Stimulated activated CD4-positive, alpha-beta T cell treated with anti-CD3 and anti-CD28 coated beads, Interleukin-4, amount 100 ng/mL, for 24 hours (primary cell): ENCODE measurements around the gene STC2.
A peak's percentile ranks its signal among the peaks of the same experiment; 100 is the strongest.
"Not testable (repeated sequence)": the region's sequence is repeated elsewhere in the genome, so short reads cannot be mapped to it uniquely, and the experiment has no call there.

Source experiments
- DNase-seq: peaks from one replicate; pipeline ENCODE4 v3.0.0-alpha.2; 2020

The STC2 gene, protein sequence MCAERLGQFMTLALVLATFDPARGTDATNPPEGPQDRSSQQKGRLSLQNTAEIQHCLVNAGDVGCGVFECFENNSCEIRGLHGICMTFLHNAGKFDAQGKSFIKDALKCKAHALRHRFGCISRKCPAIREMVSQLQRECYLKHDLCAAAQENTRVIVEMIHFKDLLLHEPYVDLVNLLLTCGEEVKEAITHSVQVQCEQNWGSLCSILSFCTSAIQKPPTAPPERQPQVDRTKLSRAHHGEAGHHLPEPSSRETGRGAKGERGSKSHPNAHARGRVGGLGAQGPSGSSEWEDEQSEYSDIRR

DNA sequence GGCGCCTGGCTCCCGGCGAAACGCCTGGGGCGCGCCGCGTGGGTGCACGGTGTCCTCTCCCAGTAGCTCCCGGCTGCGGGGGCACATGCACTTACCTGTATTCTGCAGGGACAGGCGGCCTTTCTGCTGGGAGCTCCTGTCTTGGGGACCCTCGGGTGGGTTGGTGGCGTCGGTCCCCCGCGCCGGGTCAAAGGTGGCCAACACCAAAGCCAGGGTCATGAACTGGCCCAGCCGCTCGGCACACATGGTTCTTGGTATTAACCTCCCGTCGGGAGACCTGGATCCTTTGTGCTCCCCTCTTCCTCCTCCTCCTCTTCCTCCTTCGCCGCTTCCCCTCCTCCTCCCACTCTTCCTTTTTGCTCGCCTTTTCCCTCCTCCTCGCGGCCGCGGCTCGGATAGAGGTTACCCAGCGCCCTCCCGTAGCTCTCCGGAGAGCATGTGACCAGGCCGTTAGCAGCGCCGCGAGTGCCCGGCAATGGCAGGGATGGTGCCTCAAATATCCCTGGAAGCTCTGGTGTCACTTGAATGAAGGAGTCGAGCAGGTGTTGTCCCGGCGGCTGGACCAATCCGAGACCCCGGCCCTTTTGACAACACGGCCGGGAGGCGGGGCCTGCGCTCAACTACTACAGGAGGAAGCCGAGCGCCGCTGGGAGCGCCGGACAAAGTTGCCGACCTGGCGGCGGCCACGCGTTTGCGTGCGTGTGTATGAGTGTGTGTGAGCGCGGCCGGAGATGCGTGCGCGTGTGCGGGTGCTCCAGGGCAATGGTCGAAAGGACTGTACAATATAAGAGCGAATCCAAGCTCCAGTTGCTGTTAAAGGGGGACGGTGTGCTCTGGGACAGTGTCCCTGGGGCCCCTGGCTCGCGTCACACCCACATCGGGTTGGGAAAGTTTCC lies at the start of gene STC2:
Gene STC2 (minus strand): TSS at position 467 of the 896 bp plus-strand sequence. CDS start 221 bp downstream, at position 246.
- DNase-seq = peak; percentile 46

DNA sequence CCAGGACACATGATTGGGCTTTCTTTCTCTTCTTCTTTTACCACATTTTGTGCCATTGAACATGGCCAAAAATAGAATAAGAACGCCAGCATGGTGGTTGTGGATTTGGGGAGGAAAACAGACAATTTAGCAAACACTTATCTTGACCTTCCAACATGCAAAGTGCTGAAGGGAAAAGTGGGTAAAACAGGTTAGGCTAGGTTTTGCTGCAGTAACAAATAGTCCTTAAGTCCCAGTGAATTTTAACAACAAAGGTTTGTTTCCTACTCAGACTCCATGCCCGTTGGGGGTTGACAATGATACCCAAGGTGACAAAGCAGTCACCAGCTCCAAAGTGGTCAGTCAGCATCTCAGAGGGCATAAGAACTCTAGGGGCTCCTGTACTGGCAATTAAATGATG lies 43.2 kb upstream of the STC2 start:
- no peak for DNase-seq

DNA sequence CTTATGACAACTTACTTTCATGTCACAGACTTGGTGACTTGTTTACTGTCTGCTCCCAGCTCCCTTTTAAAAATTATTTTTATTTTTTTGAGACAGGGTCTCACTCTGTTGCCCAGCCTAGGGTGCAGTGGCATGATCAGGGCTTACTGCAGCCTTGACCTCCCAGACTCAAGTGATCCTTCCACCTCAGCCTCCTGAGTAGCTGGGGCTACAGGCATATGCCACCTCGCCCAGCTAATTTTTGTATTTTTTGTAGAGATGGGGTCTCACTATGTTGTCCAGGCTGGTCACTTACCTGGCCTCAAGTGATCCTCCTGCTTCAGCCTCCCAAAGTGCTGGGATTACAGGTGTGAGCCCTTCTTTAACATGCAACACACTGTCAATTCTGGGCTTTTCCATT lies 35.2 kb upstream of the STC2 start:
- not testable (repeated sequence) for DNase-seq

DNA sequence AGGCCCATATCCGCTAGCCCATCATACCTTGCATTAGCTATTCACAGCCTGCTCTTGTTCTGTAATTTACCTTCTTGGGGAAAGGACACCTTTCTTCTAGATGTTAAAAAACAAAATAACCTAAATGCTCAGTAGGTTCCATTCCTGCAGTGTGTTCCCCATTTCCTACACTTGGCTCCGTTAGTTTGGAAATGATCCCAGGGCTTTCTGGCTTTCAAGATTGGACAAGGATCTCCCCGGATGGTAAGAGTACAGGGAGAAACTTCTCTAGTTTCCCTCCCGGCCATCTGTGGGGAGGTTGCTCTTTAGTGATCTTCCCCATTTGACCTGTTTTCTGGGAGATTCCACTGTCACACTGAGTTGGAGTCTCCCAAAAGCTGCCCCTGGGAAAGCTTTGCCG lies 27.3 kb upstream of the STC2 start:
- no peak for DNase-seq

DNA sequence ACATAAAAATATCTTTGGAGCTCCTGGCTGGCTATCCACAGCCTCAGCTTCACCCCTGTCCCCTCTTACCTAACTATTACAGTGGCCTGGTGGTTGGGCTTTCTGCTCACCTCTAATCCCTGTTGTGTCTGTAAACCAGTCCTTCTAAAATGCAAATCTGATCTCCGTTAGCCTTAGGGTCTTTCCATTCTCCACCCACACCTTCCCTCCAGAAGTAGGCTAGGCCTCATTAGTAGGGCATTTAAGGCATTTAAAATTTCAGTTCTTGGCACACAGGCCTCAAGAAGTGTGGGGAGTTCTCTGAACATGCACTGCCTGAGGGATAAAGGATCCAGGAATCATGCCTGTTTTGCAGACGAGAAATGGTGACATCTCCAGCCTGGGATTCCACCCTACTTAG lies 26.4 kb upstream of the STC2 start:
- DNase-seq = no peak

DNA sequence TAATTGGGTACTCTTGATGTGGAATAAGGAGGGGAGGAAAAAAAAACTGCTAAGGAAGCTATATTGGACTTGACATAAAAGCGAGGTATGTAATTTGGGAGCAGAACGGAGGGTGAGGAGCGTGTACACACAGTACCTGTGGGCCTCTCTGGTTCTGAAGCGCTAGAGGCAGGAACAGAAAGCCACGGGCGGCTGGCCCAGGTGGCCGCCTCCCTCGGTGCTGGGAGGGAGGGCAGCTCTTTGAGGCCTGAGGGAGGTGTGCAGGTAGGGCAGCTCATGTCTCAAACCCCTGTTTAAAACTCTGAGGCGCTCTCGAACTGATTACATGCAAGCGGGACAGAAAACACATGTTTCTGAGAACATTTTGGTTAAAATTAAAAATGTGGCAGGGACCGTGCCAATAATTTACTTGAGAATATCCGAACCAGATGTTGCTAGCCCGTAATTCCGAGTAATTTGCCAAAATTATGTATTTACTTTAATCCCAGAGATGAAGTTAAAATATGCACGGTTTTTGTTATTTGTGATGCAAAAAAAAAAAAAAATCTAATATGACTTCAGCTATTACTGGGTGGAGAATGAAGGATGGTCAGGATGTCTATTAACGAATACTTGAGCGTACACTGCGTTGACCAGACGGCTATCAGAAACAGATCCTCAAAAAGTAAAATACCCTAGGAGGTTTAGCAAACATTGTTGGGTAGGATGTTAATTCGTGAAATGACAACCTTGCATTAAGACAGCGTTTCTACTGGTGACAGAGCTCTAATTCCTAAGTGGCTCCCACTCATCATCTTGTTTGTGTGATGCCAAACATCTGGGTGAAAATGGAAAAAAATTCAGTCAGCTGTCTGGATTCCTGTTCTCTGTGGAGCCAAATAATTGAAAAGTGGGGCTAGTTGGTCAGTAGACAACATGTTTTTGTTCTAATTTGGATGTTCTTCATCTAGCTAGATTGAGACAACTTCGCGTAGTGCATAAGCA lies 24.4 kb upstream of the STC2 start:
- no peak for DNase-seq

DNA sequence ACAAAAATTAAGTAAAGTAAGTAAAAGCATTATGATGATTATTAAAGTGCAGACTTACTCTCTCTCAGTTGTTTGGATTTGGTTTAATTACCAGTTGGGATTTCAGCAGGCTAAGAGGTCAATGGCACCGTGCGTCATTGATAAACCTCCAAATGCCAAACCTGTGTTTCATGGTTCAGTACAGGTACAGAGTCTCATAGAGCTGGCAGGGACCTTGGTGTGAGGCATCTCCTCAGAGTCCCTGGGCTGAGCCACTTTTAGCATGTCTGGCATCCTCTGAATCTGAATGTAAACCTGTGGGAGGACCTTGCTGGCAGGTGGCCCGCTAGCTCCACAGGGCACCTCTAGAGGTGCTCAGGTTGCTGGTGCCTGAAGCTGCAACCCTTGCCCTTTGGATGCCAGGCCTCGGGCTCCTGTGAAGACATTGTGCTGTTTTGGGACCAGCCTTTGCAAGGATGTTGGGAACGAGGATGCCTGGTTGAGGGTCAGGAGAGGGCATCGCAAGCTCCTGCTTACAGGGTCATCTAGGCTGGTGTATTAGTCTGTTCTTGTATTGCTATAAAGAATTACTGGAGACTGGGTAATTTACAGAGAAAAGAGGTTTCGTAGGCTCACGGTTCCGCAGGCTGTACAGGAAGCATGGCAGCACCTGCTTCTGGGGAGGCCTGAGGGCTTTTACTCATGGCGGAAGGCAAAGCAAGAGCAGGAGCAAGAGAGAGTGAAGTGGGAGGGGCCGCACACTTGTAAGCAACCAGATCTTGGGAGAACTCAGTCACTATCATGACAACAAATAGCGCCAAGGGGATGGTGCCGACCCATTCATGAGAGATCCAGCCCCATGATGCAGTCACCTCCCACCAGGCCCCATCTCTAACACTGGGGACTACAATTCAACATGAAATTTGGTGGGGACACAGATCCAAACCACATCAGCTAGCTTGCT lies 14.9 kb upstream of the STC2 start:
- no peak for DNase-seq

DNA sequence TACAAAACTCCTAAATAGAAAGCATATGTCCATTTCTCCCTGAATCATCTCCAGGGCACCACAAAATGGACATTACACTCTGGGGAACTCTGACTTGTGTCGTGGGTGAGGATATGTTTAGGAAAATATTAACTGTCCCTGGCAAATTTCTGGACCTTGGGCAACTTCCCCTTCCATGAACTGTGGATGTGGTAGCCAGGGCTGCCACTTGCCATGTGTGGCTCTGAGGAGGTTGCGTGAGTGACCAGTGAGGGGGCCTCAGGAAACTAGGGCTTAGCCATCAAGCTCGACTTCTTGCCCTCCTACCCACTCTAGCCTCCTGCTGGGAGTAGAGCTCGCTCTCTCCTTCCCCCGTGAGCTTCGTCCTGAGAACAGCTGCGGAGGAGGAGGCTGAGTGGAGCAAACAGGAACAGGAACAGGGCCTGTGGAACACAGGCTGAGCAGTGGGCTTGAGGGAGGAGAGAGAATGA lies 13.8 kb upstream of the STC2 start:
- no peak for DNase-seq

DNA sequence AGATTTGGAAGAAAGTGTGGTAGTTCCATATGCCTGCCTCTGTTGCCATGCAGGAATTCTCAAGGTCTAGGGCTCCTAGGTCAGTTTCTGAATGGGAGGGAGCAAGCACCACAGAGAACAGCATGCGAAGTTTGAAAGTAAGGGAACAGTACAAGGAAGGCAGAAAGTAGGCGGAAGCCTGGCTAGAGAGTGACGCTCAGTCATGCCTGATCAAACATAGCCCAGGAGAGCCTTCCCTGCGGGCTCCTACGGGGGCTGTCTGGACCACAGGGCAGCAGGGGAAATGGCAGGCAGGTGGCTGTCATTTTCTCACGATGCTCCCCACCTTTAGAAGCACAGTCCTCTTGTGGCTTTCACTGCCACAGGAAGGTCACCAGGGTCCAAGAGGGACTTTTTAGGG lies 12.8 kb upstream of the STC2 start:
- DNase-seq = no peak

DNA sequence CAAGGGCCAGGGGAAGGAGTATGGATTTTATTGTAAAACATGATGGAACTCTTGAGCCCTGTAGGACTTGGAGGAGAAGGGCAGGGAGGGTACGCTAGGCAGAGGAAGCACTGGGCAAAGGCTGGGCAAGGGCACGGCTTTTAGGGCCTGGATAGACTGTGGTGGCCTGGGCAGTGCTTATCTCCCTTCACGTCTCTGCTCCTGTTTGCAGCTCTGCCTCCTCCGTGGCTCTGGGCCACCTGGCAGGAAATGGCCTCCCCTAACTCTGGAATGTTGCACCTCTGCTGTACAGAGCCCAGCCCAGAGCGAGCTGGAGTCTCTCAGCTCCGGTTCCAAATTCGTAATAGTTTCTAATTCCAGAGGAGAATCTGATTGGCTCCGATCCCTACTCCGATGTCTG lies 12.2 kb upstream of the STC2 start:
- DNase-seq = no peak

DNA sequence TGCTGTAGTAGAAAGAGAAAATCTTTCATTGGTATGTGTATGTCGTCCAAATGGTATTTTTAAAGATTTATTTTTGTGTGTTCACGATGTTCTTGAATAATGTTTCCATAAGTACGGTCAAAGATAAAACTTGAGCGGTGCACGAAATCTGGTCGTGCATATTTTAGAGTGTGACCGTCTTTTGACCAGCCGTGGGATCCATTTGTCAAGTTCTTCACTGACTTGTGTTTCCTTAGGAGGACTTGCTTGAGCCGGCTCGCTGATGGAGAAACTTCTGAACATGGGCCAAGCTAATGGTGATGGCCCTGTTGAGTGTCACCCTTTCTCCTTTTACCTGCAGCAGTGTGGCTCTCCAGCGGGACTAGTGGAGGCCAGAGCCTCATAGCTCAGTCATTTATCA lies 11.1 kb upstream of the STC2 start:
- no peak for DNase-seq

DNA sequence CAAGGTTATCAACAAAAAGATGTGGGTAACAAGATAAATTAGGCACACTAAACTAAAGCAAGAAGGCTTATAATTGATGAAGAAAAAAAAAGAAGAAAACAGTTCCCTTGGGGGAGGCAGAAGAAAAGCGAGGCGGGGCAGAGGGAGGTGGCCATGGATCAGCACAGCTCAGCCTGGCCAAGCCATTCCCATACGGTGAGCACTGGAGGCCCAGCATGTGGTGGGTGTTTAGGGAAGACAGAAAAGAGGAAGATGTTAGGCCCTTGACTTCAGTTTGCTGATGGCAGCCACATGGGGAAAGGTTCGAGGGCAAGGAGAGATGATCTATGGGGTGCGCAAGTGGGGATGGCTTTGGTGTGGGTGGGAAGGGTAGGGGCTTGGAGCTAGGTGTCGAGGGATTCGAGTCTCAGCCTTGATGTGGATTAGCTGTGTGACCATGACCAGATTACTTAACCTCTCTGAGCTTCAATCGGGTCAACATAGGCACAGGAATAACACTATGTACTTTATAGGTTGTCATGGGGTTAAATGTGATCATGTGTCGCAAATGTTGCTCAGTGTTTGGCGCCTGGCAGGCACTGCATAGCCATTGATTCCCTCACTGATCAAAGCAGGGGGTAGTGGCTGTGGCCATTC lies 10.3 kb upstream of the STC2 start:
- DNase-seq = no peak

DNA sequence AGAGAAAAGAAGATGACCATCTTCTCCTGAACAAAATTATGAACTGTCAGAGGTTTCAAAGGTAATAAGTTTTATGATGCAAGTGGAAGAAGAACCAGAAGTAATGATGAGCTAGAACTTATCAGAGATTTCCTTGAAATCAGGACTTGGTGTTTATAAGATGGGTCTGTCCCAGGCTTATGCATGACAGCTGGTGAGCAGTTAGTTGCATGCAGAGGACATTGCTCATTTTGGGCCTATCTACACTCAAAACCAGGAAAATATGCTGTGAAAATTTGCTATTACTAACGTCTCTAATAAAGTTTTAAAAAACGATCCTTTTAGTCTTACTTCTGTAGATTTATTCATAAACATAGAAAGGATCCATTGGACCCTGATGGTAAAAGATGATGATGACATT lies 6.6 kb upstream of the STC2 start:
- DNase-seq = no peak

DNA sequence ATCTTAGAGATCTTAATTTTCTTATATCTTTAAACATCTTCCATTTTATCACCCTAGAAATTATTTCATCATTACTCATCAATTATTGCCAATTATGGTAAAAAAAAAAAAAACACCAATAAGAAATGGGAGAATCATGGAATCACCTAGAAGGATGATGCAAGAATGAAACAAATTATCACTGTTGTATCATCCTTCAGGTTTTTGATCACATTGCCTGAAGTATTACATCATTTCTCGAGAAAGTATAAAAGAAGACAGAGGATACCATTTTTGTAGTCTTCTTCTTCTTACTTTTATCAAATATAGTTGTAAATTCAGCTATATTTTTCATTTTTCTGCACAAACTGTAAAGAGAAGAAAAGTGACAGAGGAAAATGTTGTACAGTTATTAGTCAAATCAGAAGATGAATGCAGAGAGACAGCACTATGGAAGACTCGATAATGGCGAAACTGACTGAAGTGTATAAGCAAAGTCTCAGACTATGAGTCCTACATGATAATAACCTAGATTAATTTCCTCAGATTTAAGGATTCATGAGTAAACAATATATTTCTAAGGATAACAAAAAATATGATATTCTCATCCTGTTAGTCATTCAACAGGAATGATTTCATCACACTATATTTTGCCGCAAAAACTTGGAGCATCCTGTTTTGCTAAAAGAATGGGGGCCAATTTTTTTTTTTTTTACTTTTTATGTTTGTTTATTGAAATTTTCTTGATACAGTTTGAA lies 5.9 kb upstream of the STC2 start:
- no peak for DNase-seq

DNA sequence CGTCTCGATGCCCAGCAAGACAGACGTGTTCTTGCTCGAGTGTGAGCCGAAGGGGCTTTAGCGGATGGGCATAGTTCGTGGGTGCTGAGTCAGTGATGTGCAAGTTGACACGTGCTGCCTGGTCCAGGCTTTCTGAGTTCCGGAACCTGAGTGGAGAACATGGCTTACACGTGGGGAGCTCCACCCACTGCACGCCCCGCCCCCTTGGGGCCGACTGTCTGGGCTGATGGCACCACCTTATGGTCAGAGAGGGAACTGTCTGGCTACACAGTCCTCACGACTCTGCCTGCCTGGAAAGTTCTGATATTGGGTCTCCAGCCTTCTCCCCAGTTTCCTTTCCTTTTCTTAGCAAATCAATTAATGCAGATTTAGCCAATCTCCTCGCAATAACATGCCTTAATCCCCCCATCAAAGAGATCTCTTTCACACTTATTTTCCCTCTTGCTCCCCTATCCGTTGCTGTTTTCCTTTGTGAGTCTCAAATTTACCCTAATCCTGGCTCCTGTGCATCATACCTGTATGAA lies 3.8 kb upstream of the STC2 start:
- peak; percentile 83 for DNase-seq

DNA sequence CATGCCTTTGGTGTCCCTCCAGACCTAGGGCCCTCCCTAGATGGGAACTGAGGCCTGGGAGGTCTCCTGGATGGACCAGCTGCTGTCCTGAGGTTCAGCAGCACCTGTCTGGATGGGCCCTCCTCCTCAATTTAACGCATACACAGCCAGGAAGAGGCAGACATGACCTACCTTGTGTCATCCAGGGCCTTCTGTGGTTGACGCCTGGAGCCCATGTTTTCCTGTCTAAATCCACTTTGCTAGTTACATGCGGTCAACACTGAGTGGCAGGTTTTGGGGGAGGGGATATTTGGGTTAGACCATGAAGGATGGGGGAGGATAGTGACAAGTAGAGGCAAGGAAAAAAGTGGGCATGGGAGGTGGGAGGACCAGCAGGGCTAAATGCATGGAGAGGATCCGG lies 3.1 kb upstream of the STC2 start:
- DNase-seq = no peak

DNA sequence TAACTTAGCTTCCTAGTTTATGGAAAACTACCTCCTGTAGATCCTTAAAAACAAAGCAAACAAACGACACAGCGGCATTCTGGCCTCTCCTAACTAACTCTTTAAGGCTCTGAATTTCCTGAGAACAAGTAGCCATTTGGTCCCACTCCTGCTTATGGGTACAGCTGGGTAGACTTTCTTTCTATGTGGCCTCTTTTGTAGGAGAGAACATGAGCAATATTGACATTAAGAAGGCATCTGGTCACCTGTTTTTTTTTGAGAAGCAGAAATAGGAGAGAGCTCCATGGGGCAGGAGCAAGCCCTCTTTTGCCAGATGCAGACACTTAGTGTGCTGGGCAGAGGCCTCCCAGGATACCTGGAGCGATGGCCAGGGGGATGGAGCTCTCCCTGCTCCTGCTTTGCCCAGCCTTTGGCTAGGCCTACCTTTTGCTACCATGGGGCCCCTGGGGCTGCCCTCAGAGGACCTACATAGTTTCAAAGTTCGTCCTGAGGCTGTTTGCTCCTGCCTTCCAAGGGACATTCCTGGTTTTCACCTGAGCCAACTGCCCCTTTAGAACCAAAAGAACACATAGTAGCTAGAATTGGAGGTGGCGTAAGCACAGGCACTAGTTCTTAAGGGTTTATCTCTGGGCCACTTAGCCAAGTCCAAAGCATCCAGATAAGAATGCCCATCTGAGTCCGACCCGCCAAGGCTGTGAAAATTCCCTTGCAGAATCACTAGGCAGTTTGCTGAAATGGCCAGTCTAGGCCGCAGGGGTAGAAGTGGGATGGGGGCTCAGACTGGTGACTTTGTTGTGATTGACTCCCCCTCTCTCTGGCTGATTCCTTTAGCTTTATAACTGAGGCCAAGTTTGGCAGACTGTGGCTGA lies 2.4 kb upstream of the STC2 start:
- DNase-seq = no peak

DNA sequence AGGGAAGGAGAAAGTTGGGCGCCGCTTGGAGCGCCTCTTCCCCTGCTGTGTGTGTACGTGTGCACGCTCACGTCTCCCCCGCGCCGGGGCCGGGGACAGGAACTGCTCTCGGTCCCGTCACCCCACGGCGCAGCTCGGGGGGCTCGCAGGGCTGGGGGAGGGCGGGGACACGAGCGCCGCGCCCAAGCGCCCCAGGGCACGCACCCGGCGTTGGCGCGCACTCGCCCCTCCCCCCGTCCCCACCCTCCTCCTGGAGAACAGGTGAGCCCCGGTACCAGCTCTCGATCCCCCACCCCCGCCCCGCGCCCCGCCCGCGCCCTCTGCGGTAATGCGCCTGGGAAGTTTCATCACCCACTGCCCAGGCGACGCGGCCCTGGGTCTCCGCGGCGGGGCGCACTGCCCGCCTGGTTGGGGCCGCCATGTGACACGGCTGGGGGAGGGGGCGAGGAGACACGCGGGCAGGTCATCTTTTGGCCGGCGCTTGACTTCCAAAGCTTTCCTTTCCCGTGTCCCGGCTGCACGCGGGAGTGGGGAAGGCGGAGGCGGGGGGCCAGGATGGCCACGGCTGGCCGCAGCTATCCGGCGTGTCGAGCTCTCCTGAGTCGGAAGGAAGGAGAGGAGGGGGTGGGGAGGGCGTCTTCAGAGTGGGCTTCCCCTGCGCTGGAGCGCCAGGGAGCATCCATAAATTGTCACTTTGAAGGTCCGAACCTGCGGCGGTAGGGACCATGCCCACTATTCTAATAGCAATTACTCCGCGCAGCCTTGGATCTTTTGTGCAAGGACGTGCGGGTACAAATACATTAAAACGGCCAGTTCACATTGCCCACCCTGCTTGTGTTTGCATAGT lies 1.5 kb upstream of the STC2 start:
- DNase-seq = peak; percentile 19
